Kidney (tissue), 14 donors: Measurements from ENCODE around the gene CAPZA1. TPM values are rescaled to one million over a fixed set of nuclear protein-coding genes. Genes with fewer than 3 reads are reported as not detected.
A peak's percentile ranks its signal among the peaks of the same experiment; 100 is the strongest.

Experiments used
- DNase-seq, 5 donors: peaks; one replicate each; pipeline ENCODE4 v3.0.0-alpha.2; 2013 to 2020
- FAIRE-seq: peaks from 2 replicates; lab custom pipeline; 2012; peaks lifted over from hg19 to GRCh38; lab: Jason Lieb, UNC
- H3K27ac ChIP-seq, 2 donors: one replicate each; pipeline ENCODE4 v1.7.0; 2013; ENCODE audit warnings: low read depth in 2 of 2, low read length in 2 of 2, inconsistent platforms in 1 of 2
- H3K27me3 ChIP-seq: one replicate; pipeline ENCODE4 v1.7.1; 2013; ENCODE audit warnings: low read length, inconsistent platforms; ENCODE audit not compliant: control insufficient read depth, insufficient read depth
- H3K36me3 ChIP-seq, 3 donors: one replicate each; pipeline versions ENCODE4 v1.7.0 to v1.7.1; 2013; ENCODE audit warnings: low read length in 3 of 3, control low read depth in 1 of 3, inconsistent platforms in 1 of 3; ENCODE audit not compliant: insufficient read depth in 3 of 3, control insufficient read depth in 2 of 3
- H3K4me1 ChIP-seq, 3 donors: one replicate each; pipeline versions ENCODE4 v1.7.0 to v1.7.1; 2013; ENCODE audit warnings: low read length in 3 of 3, inconsistent platforms in 1 of 3, low read depth in 1 of 3; ENCODE audit not compliant: control insufficient read depth in 2 of 3, insufficient read depth in 2 of 3
- H3K4me3 ChIP-seq, 3 donors: one replicate each; pipeline versions ENCODE4 v1.7.0 to v1.8.1; 2013; ENCODE audit warnings: low read length in 3 of 3, control low read depth in 1 of 3, inconsistent platforms in 1 of 3
- H3K9ac ChIP-seq, 3 donors: one replicate each; pipeline versions ENCODE4 v1.7.0 to v1.7.1; 2013; ENCODE audit warnings: low read length in 3 of 3, control low read depth in 1 of 3, inconsistent platforms in 1 of 3
- H3K9me3 ChIP-seq, 3 donors: one replicate each; pipeline versions ENCODE4 v1.7.0 to v1.7.1; 2013; ENCODE audit warnings: low read length in 3 of 3, control low read depth in 1 of 3, inconsistent platforms in 1 of 3; ENCODE audit not compliant: control insufficient read depth in 2 of 3, insufficient read depth in 1 of 3
- CTCF ChIP-seq: IDR thresholded peaks from 3 replicates; pipeline ENCODE4 v1.5.1; 2012; ENCODE audit warnings: mild to moderate bottlenecking, moderate library complexity, borderline replicate concordance; ENCODE audit not compliant: insufficient read depth; ENCODE audit errors: extremely low read depth
- intact Hi-C: fragments of 100-400 bp; cut with DNase I; formaldehyde crosslinking; loops from one replicate; pipeline ENCODE4 v1.11.1; 2022
- polyA plus RNA-seq: library from polyadenylated mRNA; stranded (reverse); fragments of 350-450 nt; fragmentation: Illumina TruSeq; extraction: RNeasy Lipid Tissue Mini Kit (QIAGEN cat#74804); gene quantifications from one replicate; pipeline ENCODE4 v1.2.3, GENCODE V29; 2014; ENCODE audit warnings: low read depth, low replicate concordance; ENCODE audit not compliant: insufficient read depth
- total RNA-seq: library from RNA; stranded (reverse); fragmentation: NEBNext Ultra II Directional; extraction: Animal tissue kit (Norgen Biotek cat#: 25700); gene quantifications from one replicate; pipeline ENCODE4 v1.2.1, GENCODE V29; 2021
- donor health status: control.
- donor health status: control.
- donor health status: control.
- donor health status: control.
- donor health status: control.
- donor health status: DM: yes; HTN: yes; CAD: no.
- donor health status: Normal renal cell carcinoma (clear cell type).

CAPZA1 gene
- total and polyA plus RNA-seq, 2 donors from 2014 or later, result 40.3 to 98.7 TPM

- no peak overlapping the region for H3K27ac ChIP-seq
- intact Hi-C loops, result no loop called here
These were observed 88.9 kb downstream of the CAPZA1 start for GRCh38 chr1:112708489-112708888.

GRCh38 chr1:112710159-112710558 is 90.5 kb downstream of the CAPZA1 start:
- intact Hi-C loops, result no loop called here
- FAIRE-seq, result no peak
- Histone ChIP-seq H3K9ac (no peak overlapping the region), H3K27ac (no peak overlapping the region), H3K4me3 (no peak overlapping the region), H3K9me3 (no peaks in the 10 kb centered on the region), H3K27me3 (no peaks in the 10 kb centered on the region), H3K4me1 (peaks cover 0 to 23% (median 18%) of the 10 kb centered on the region in 3 donors), H3K36me3 (no peaks in the 10 kb centered on the region)
- peak in 1 of 5 donors; percentile 34 for DNase-seq
- TF ChIP-seq CTCF, result no peak

More at GRCh38 chr1:112708489-112708888, 88.9 kb downstream of the CAPZA1 start:
- no peak overlapping the region for H3K4me3 ChIP-seq
- H3K9ac ChIP-seq, result no peak overlapping the region
- no peaks in the 10 kb centered on the region for H3K27me3 ChIP-seq
- no peaks in the 10 kb centered on the region for H3K9me3 ChIP-seq
- no peak for FAIRE-seq
- TF ChIP-seq CTCF, result no peak
- H3K4me1 ChIP-seq, result peaks cover 0 to 23% (median 20%) of the 10 kb centered on the region in 3 donors
- no peaks in the 10 kb centered on the region for H3K36me3 ChIP-seq
- DNase-seq, result peak in 1 of 5 donors; percentile 24

- Histone ChIP-seq H3K27me3 (no peaks in the 10 kb centered on the region), H3K4me1 (peaks cover 0 to 22% (median 14%) of the 10 kb centered on the region in 3 donors), H3K9me3 (no peaks in the 10 kb centered on the region), H3K4me3 (no peak overlapping the region), H3K36me3 (no peaks in the 10 kb centered on the region), H3K9ac (no peak overlapping the region), H3K27ac (no peak overlapping the region)
- intact Hi-C loops, result no loop called here
- DNase-seq (peak in 1 of 5 donors; percentile 29), FAIRE-seq (no peak)
- TF ChIP-seq CTCF, result no peak
These were observed 91.0 kb downstream of the CAPZA1 start for GRCh38 chr1:112710586-112710985.

- peak in 1 of 5 donors; percentile 66 for DNase-seq
- Histone ChIP-seq H3K9me3 (no peaks in the 10 kb centered on the region), H3K36me3 (no peaks in the 10 kb centered on the region), H3K27me3 (no peaks in the 10 kb centered on the region), H3K9ac (no peak overlapping the region), H3K27ac (no peak overlapping the region), H3K4me3 (no peak overlapping the region), H3K4me1 (peaks cover 0 to 23% (median 17%) of the 10 kb centered on the region in 3 donors)
- FAIRE-seq, result no peak
- intact Hi-C loops, result no loop called here
- TF ChIP-seq CTCF, result no peak
These were observed 91.4 kb downstream of the CAPZA1 start for GRCh38 chr1:112711041-112711440.
